GM10248 (cell line): ENCODE data around the gene IL20.

ENCODE experiments used
- CTCF ChIA-PET: fragments of 300-600 bp; sonication (Branson Sonifier 250); formaldehyde crosslinking; extraction: SDS; loops from one replicate; lab custom pipeline; 2021; ENCODE audit warnings: antibody characterized with exemption; lab: Yijun Ruan, JAX
- POLR2A ChIA-PET: fragments of 350-650 bp; sonication (Branson Sonifier 250); formaldehyde crosslinking; extraction: SDS; loops from one replicate; lab custom pipeline; 2020; ENCODE audit warnings: antibody characterized with exemption; lab: Yijun Ruan, JAX
- DNase-seq: peaks from one replicate; pipeline ENCODE4 v3.0.0; 2012; ENCODE audit errors: extremely low spot score
- TF ChIP-seq, protein P1 (sequence below): IDR thresholded peaks from 2 replicates; pipeline ENCODE4 v1.5.1; 2012; ENCODE audit warnings: mild to moderate bottlenecking, low read depth; ENCODE audit errors: extremely low read depth, missing control alignments, control extremely low read depth

IL20 gene

DNA sequence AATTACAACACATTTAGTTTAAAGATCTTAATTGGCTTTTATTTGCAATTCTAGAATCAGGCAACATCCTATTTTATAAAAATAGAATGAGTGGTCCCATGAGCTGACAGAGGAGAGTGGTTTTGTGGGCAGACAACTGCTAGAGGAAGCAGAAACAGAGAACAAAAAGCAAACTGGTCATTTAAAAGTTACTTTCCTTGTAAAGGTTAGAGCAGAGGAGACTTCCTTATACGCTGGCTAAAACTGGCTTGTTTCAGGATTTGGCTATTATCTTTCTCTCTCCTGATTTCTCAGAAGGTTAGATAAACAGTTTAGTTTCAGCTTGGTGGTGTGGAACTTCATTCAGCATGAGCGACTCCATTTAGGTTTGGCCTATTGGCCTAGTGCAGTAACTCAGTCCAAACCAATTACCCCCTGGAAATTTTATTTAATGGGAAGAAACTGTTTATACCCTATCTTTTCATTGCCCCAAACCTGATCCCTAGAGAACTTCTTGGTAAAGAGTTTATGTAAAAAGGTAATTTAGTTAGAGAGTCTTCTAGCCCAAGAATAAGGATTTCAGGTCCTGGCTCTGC, 32.2 kb upstream of the IL20 start:
- POLR2A ChIA-PET: no interaction called here
- DNase-seq: no peak
- TF ChIP-seq, protein P1, sequence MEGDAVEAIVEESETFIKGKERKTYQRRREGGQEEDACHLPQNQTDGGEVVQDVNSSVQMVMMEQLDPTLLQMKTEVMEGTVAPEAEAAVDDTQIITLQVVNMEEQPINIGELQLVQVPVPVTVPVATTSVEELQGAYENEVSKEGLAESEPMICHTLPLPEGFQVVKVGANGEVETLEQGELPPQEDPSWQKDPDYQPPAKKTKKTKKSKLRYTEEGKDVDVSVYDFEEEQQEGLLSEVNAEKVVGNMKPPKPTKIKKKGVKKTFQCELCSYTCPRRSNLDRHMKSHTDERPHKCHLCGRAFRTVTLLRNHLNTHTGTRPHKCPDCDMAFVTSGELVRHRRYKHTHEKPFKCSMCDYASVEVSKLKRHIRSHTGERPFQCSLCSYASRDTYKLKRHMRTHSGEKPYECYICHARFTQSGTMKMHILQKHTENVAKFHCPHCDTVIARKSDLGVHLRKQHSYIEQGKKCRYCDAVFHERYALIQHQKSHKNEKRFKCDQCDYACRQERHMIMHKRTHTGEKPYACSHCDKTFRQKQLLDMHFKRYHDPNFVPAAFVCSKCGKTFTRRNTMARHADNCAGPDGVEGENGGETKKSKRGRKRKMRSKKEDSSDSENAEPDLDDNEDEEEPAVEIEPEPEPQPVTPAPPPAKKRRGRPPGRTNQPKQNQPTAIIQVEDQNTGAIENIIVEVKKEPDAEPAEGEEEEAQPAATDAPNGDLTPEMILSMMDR: no peak
- CTCF ChIA-PET: interaction anchor here (0.8 to 8.2 kb wide), 9 partner anchors 9 to 149 kb away, joined by 3 to 40 read pairs (median 9); partner anchors contain the start of gene IL20

DNA sequence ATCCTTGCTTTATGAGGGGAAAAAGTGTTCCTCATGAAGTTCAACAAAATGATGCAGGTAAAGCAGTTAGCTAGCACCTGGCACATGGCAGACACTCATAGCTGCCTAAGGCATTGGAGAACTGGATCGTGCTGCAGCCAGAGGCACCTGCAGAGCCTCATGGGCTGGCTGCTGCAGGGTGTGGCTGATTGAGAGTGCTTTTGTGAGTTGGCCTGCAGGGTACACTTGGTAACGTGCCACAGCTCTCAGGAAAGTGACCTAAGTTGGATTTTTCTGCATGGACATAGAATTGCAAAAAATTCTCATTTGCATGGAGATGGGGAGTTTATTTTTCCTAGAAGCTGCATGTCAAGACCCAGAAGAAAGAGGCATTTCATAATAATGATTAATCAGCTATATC, 31.6 kb upstream of the IL20 start:
- DNase-seq: no peak
- ChIA-PET POLR2A (no interaction called here), CTCF (interaction anchor here (1.3 to 8.2 kb wide), 5 partner anchors 16 to 107 kb away, joined by 4 to 40 read pairs (median 20); partner anchors contain the start of gene IL20)
- TF ChIP-seq, protein P1: no peak

DNA sequence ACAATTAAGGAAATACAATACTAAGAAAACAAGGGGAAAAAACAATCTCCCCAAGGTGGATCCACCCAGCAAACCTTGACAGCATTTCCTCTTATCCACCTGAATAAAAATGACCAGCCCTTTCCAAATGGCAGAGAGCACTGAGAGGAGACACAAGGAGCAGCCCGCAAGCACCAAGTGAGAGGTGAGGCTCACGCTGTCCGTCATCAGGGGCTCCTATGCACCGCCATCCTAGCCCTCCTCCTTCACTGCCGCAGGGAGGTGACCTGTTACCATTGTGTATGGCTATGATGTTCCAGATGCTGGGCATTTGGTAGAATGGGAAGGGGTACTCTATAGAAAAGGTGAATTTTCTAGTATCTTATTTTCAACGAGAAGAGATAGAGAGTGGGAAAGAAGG, 31.2 kb upstream of the IL20 start:
- POLR2A ChIA-PET: no interaction called here
- TF ChIP-seq, protein P1: no peak
- CTCF ChIA-PET: interaction anchor here (1.3 to 8.2 kb wide), 6 partner anchors 8 to 108 kb away, joined by 4 to 40 read pairs (median 13); partner anchors contain the start of gene IL20
- no peak for DNase-seq

DNA sequence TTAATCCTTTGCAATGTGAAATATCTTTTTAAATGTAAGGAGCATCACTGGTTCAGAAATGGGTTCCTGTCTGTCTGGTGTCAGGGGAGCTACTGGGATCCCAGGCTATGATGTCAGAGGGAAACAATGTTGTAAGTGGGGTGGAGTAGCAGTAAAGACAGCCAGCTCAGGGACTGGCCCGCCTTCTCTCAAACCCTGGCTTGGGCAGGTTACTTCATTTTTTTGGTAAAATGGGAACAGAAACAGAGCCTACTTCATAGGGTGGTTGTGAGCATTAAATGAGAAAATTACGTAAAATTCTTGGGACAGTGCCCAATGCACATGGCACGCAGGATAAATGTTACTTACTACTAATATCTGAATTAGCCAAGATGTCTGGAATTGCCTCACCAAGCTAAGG, 30.7 kb upstream of the IL20 start:
- POLR2A ChIA-PET: no interaction called here
- TF ChIP-seq, protein P1: no peak

DNA sequence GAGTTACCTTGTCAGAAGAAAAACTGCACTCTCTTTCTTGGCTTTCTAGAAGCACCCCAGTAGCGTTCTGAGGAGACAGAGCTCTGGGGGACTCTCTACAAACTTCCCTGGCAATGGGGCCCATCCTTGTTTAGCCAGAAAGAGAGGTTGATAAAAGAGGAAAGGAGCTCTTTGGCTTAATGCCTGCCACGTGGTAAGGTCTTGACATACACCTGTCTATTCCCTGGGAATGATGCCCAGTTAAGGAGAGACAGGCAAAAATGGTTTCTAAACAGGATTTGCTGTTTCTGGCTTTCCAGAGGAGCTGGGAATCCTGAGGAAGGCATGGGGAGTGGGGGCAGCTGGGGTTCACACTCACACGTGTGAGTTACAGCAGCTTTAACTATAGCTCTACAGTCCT, 30.2 kb upstream of the IL20 start:
- POLR2A ChIA-PET: no interaction called here

More for the DNA sequence above, 30.7 kb upstream of the IL20 start:
- CTCF ChIA-PET: interaction anchor here (1.1 to 8.2 kb wide), 11 partner anchors 9 to 108 kb away, joined by 3 to 40 read pairs (median 5); partner anchors contain the start of gene IL20
- DNase-seq: no peak

DNA sequence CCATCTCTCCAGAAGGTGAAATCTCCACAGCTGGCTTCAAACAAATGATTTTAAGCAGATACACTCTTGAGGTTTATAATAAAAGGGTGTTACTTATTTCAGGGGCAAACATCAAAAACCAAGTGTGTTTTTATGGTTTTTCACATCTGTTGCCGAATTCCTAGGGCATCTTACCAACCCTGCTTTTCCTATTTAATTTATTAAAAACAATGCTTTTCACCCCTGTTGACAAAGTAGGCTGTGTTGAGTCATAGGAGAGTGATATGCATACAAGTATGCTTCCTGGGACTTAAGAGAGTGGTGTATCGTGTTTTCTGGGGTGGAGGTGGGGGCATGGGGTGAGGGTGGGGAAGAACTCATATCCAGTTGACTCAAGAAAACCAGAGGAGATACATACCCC, 29.3 kb upstream of the IL20 start:
- ChIA-PET CTCF (interaction anchor here (0.7 to 8.2 kb wide), 12 partner anchors 9 to 102 kb away, joined by 3 to 40 read pairs (median 4); partner anchors contain the start of gene IL20), POLR2A (no interaction called here)
- TF ChIP-seq, protein P1: no peak
- DNase-seq: no peak

More for the DNA sequence above, 30.2 kb upstream of the IL20 start:
- no peak for DNase-seq
- TF ChIP-seq, protein P1: no peak
- CTCF ChIA-PET: interaction anchor here (1.0 to 8.2 kb wide), 13 partner anchors 9 to 101 kb away, joined by 3 to 40 read pairs (median 4); partner anchors contain the start of gene IL20
